Measurements from ENCODE around the gene PIK3R1.

PIK3R1 gene

GRCh38 chr5:68222310-68222709, 6.8 kb downstream of the PIK3R1 start:
- Histone ChIP-seq H3K4me3 (ENCODE audit: low read depth, low read length) (no peak overlapping the region), H3K36me3 (peaks cover 7% of the 10 kb centered on the region; the same call in 1 of the 2 replicates), H3K9me3 (no peaks in the 10 kb centered on the region), H3K4me1 (no peaks in the 10 kb centered on the region), H3K27me3 (no peaks in the 10 kb centered on the region)
- TF ChIP-seq, protein P1, sequence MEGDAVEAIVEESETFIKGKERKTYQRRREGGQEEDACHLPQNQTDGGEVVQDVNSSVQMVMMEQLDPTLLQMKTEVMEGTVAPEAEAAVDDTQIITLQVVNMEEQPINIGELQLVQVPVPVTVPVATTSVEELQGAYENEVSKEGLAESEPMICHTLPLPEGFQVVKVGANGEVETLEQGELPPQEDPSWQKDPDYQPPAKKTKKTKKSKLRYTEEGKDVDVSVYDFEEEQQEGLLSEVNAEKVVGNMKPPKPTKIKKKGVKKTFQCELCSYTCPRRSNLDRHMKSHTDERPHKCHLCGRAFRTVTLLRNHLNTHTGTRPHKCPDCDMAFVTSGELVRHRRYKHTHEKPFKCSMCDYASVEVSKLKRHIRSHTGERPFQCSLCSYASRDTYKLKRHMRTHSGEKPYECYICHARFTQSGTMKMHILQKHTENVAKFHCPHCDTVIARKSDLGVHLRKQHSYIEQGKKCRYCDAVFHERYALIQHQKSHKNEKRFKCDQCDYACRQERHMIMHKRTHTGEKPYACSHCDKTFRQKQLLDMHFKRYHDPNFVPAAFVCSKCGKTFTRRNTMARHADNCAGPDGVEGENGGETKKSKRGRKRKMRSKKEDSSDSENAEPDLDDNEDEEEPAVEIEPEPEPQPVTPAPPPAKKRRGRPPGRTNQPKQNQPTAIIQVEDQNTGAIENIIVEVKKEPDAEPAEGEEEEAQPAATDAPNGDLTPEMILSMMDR (IDR thresholded peaks at IDR 0.05; ENCODE audit: low read depth, low read length): no peak
- no peak for DNase-seq

DNA sequence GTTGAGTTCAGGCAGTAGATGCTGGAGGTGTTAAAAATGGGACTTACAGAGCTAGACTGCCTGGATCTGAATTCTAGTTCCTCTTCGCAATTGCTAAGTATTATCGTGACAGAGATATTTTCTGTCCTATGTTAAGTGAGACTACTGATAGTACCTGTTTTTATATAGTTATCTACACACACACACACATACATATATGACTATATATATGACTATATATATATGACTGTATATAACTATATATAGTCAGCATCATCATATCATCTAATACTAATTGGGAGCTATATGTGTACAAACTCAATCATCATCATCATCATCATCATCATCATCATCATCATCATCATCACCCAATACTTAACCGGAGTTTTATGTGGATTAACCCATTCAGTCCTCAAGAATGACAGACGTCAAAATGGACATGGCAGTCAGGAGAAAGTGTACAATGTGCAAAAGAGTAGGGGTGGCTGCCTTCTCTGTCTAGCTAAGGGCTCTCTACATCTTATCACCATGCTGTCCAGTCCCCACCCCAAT, 7.3 kb downstream of the PIK3R1 start:
- TF ChIP-seq, protein P1 (IDR thresholded peaks at IDR 0.05; ENCODE audit: low read depth, low read length): no peak
- Histone ChIP-seq H3K4me1 (no peaks in the 10 kb centered on the region), H3K27me3 (no peaks in the 10 kb centered on the region), H3K4me3 (ENCODE audit: low read depth, low read length) (no peak overlapping the region), H3K36me3 (peaks cover 12% of the 10 kb centered on the region), H3K9me3 (no peaks in the 10 kb centered on the region)
- no peak for DNase-seq

- TF ChIP-seq, protein P1 (IDR thresholded peaks at IDR 0.05; ENCODE audit: low read depth, low read length): no peak
- peaks cover 14% of the 10 kb centered on the region for H3K36me3 ChIP-seq
- H3K4me1 ChIP-seq: no peaks in the 10 kb centered on the region
- no peak overlapping the region for H3K4me3 ChIP-seq (ENCODE audit: low read depth, low read length)
- no peak for DNase-seq
- H3K27me3 ChIP-seq: no peaks in the 10 kb centered on the region
- no peaks in the 10 kb centered on the region for H3K9me3 ChIP-seq
These were observed 8.3 kb downstream of the PIK3R1 start for GRCh38 chr5:68223904-68224303.

DNA sequence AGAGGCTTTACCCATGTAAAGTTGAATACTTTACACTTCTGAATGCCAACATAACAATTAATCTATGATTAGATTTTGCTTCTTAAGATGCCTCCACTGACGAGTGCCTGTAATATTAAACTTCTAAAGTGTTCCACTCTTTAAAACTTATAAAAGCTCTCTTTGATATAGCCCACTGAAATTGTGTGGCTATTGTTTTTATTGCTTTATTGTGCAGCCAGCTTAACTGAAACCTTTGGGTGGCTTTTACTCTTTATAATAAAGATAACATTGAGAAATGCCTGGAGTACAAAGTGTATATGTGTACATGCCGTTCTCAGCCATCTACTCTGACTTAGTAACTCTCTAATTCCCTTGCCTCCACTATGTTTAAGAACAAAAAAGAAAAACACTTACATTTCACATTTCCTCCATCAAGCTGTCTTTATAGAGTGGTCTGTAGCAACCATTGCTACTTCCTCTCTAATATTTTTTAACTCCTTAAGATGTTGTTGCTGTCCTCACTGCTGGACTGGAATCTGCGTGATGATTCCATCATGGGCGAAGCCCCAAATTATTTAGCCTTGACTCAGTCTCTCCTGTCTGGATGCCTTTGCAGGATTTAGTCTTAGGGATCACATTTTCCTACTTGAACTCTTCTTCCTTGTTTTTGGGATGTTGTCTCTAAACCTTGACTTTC, 9.1 kb downstream of the PIK3R1 start:
- H3K4me3 ChIP-seq (ENCODE audit: low read depth, low read length): no peak overlapping the region
- no peaks in the 10 kb centered on the region for H3K9me3 ChIP-seq
- H3K27me3 ChIP-seq: no peaks in the 10 kb centered on the region
- H3K4me1 ChIP-seq: no peaks in the 10 kb centered on the region
- DNase-seq: no peak
- TF ChIP-seq, protein P1 (IDR thresholded peaks at IDR 0.05; ENCODE audit: low read depth, low read length): no peak
- H3K36me3 ChIP-seq: peaks cover 14% of the 10 kb centered on the region

- no peaks in the 10 kb centered on the region for H3K4me1 ChIP-seq
- H3K4me3 ChIP-seq (ENCODE audit: low read depth, low read length): no peak overlapping the region
- DNase-seq: peak; percentile 36
- H3K27me3 ChIP-seq: no peaks in the 10 kb centered on the region
- H3K36me3 ChIP-seq: peaks cover 14% of the 10 kb centered on the region
- TF ChIP-seq, protein P1 (IDR thresholded peaks at IDR 0.05; ENCODE audit: low read depth, low read length): no peak
- H3K9me3 ChIP-seq: no peaks in the 10 kb centered on the region
These were observed 9.8 kb downstream of the PIK3R1 start for GRCh38 chr5:68225188-68225910.
